HEK293T (cell line): ENCODE data around the gene MAGEB4.
"Not testable (repeated sequence)": the region's sequence is repeated elsewhere in the genome, so short reads cannot be mapped to it uniquely, and the experiment has no call there.

ENCODE experiments used
- BHLHE40 ChIP-seq: fragments of 450-650 bp; IDR thresholded peaks from 2 replicates; pipeline ENCODE4 v1.6.1; 2016; ENCODE audit warnings: mild to moderate bottlenecking, moderate library complexity, borderline replicate concordance
- CTBP1 ChIP-seq: fragments of 450-650 bp; IDR thresholded peaks from 2 replicates; pipeline ENCODE4 v1.6.1; 2016; ENCODE audit warnings: borderline replicate concordance
- ELF4 ChIP-seq: fragments of 450-650 bp; IDR thresholded peaks from 2 replicates; pipeline ENCODE4 v1.6.1; 2017; ENCODE audit warnings: antibody characterized with exemption
- FOXA1 ChIP-seq: fragments of 450-650 bp; IDR thresholded peaks from 2 replicates; pipeline ENCODE4 v1.6.1; 2016; ENCODE audit warnings: mild to moderate bottlenecking
- FOXK2 ChIP-seq: fragments of 450-650 bp; IDR thresholded peaks from 2 replicates; pipeline ENCODE4 v1.6.1; 2016; ENCODE audit warnings: mild to moderate bottlenecking
- FOXM1 ChIP-seq: fragments of 450-650 bp; IDR thresholded peaks from 2 replicates; pipeline ENCODE4 v1.6.1; 2017; ENCODE audit warnings: mild to moderate bottlenecking, borderline replicate concordance
- LEF1 ChIP-seq: fragments of 450-650 bp; IDR thresholded peaks from 2 replicates; pipeline ENCODE4 v1.6.1; 2017; ENCODE audit warnings: mild to moderate bottlenecking, borderline replicate concordance
- SP1 ChIP-seq: fragments of 450-650 bp; IDR thresholded peaks from 2 replicates; pipeline ENCODE4 v1.6.1; 2017
- TARDBP ChIP-seq: fragments of 450-650 bp; IDR thresholded peaks from 2 replicates; pipeline ENCODE4 v1.6.1; 2016
- ZNF384 ChIP-seq: fragments of 450-650 bp; IDR thresholded peaks from 2 replicates; pipeline ENCODE4 v1.6.1; 2016

GRCh38 chrX:30193910-30194309 is 47.9 kb upstream of the MAGEB4 start:
- not testable (repeated sequence) for TF ChIP-seq TARDBP, BHLHE40, ZNF384, SP1, FOXK2, FOXA1, FOXM1, LEF1, ELF4, CTBP1
